A172 (cell line): ENCODE data around the gene HES5. TPM values are rescaled to one million over a fixed set of nuclear protein-coding genes. Genes with fewer than 3 reads are reported as not detected.

Source experiments
- DNase-seq: peaks from one replicate; pipeline ENCODE4 v3.0.0-alpha.2; 2015; ENCODE audit warnings: low spot score
- total RNA-seq: library from RNA; depleted of rRNA; stranded (reverse); fragments of >200 nt; shearing (Covaris generic); gene quantifications from 2 replicates; pipeline ENCODE4 v1.2.3, GENCODE V29; 2014

The HES5 gene
- total RNA-seq, 1 experiment from 2014 or later, result not detected

DNA sequence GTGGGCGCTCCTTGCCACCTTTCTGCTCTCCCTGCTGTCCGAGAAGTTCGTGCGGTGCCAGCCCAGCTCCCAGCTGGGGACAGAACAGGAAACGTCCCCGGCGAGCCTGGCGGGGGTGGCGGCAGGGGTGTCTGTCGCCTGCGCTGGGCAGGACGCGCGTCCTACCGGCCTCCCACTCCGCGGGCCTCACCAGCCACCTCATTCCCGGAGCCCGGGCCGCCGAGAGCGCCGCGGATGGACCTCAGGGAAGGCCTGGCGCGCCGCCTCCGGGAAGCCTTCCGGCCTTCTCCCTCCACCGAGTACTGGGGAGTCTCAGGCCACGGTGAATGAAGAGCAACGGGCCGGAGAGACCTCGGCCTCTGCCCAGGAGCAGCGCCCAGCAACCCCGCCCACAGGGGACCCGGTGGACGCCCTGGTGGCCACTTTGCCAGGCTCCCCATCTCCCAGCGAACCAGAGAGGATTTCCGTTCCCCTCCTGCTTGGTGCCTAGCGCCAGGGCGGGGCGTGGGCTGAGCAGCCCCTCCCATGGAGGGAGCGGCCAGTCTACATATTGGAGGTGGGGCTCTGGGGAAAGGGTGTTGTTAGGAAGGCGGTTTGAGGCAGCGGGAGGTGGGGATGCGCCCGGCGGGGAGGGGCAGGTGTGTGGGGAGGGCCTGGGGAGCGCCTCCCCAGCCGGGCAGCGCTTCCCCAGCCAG lies 16.6 kb upstream of the HES5 start:
- peak; percentile 77 for DNase-seq

GRCh38 chr1:2545754-2546514 lies 15.9 kb upstream of the HES5 start:
- DNase-seq, result peak; percentile 65

GRCh38 chr1:2544875-2545640 lies 15.0 kb upstream of the HES5 start:
- DNase-seq, result no peak

DNA sequence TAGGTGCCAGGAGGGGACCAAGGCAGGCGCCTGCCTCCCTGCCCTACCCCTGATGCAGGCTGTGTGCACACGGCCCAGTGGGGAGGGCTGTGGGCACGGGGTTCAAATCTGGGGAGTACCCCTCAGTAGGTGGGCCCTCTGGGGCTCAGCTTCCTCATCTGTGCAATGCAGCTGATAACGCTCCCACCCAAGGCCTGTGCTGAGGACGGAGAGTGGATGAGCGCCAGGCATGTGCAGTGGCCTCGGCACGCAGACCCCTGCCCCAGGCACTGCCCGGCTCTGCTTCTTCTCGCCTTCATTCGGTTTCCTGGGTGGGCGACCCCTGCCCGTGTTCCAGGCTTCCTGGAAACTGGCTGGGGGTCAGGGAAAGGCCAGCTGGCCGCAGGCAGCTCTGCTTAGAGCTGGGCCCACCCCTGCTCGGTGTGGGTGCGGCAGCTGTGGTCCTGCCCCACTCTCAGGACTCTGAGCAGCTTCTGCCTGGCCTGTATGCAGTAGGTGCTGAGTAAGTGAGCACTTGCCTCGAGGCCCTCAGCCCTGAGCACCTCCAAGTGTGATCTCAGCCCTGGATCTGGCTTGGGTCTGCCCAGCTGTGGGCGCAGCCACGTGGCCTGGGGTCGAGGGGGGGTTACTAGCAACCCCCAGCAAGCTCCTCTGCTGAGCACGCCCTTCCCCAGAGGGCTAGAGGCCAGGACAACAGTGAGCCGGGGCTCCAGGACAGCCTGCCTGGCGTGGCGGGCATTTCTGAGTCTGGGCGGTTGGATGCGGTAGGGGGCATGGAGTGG lies 14.2 kb upstream of the HES5 start:
- no peak for DNase-seq

DNA sequence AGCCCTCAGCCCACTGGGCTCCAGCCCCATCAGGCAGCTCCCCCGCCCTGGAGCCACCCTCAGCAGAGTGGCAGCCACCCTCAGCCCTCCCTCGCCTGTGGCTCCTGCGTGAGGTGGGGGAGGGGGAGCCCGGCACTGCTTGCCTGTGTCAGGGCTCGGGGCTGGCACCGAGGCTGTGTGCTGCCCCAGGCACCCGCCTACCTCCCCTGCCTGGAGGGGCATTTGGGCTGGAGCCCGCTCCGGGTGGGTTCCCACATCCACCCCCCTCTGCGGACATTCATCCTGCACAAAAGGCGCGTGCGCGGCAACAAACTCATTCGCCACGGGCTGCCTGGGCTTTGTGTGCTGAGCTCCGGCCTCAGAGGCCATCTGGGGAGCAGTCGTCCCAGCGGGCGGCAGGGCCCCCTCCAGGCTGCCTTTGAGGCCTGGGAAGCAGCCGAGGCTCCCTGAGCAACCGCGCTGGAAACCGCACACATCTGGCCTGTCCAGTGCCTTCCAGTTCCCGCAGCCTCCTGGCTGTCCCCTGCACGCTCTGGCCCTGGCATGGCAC lies 13.6 kb upstream of the HES5 start:
- no peak for DNase-seq

GRCh38 chr1:2542246-2542915 lies 12.3 kb upstream of the HES5 start:
- no peak for DNase-seq

DNA sequence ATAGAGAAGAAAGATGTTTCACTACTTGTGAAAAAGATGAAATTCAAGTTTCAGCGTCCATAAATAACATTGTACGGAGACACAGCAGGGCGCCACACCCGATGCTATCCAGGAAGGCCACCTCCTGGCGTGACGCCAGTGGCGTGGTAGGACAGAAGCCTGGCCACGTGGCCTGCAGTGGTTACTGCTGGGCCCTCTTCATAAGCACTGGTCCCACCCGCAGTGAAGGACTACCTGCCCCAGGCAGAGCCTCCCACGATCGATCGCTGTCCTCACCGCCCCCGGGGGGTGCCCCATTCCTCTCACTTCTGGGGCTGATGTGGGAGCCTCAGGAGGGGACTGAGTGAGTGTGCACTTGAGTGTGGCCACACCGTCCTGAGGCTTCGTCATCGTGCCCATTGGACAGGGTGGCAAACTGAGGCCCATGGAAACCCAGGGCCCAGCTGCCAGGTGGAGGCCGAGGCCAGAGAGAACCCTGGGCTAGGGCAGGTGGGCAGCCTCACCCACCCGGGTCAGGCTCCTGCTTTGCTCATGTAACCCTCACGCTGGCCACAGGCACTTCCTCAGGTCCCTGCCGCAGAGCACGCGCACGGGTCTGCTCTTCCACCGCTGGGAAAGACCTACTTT lies 11.7 kb upstream of the HES5 start:
- DNase-seq, result peak; percentile 35

DNA sequence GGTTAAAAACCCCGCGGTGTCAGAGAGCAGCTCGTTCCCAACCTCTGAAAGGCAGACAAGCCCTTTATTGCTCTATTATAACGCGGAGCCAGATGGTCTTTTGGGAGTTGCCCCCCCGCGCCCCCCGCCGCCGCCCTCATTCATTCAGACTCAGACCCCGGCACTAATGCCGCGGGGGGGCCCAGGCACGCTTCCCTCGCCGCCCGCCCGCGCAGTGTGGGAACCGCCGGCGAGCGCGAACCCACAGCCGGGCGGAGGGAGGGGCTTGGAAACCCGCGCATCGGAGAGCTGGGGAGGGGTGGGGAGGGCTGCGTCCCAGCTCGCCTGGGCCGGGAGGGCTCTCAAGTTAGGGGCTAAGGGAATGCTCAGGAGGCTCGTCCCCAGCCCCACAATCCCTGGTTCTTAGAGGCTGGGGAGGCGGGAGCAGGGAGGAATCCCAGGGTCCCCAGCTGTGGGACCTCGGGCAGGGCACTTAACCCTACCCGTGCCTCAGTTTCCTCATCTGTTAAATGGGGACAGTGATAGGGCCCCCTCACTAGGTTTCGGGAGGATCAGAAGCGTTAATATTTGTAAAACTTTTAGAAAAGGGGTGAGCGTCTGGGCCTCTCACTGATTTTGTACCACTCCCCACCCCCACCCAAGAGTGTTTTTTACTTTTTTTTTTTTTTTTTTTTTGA lies 10.9 kb upstream of the HES5 start:
- DNase-seq, result no peak

GRCh38 chr1:2539312-2539907 lies 9.3 kb upstream of the HES5 start:
- no peak for DNase-seq

- no peak for DNase-seq
These were observed 8.8 kb upstream of the HES5 start for GRCh38 chr1:2538872-2539271.

GRCh38 chr1:2538376-2538775 lies 8.3 kb upstream of the HES5 start:
- no peak for DNase-seq

- no peak for DNase-seq
These were observed 7.7 kb upstream of the HES5 start for GRCh38 chr1:2537784-2538115.

DNA sequence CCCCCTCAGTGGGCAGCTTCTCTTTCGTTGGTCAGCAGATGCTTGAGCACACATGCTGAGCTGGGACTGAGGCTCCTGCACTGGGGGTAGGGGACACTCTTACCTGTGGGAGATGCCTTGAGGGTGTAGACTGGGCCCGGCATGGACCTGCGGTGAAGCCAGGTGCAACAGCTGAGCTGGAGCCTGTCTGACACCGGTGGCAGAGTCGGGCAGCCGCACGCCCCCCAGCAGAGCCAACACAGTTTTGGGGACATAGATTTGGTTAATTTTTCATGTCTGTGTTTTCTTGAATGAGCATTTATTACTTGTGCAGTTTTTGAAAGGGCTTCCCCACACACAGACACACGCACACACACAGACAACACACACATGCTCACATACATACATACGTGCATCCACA lies 5.9 kb upstream of the HES5 start:
- no peak for DNase-seq

- DNase-seq, result no peak
These were observed 5.4 kb upstream of the HES5 start for GRCh38 chr1:2535455-2535854.

GRCh38 chr1:2534687-2535441 lies 4.8 kb upstream of the HES5 start:
- DNase-seq, result peak; percentile 46

- DNase-seq, result no peak
These were observed 4.2 kb upstream of the HES5 start for GRCh38 chr1:2534315-2534686.

GRCh38 chr1:2533365-2533764 lies 3.3 kb upstream of the HES5 start:
- DNase-seq, result peak; percentile 25

DNA sequence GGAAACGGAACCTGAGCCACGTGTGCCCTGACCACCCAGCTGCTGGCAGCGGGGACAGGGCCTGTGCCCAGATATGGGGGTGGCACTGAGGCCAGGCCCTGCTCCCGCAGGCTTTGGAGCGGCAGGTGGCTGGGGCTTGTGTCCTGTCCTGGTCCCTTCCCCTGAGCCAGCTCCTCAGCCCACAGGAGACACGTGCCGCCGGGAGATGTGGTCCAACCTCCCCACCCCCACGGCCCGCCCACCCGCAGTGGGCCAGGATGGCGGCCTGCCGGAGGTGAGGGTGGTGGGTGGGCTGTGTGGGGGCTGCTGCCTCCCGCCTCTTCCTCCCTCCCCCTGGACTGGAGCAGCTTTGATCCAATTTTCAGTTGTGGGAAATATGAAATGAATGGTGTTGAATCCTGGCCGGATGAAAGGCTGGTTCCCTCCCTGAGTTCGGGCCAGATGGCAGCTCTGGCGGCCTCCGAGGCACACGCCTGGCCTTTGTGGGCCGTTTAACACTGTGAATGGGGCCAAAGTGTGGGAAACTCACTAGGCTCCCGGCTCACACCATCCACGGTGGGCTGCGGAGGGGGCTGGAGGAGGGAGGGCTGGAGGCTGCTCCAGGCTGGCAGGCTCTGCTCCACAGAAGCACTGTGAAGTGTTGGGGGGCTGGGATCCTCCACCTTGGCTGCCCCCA lies 2.6 kb upstream of the HES5 start:
- no peak for DNase-seq
